Measurements from ENCODE around the gene RFC1. TPM values are rescaled to one million over a fixed set of nuclear protein-coding genes. Genes with fewer than 3 reads are reported as not detected.
"Not testable (repeated sequence)": the region's sequence is repeated elsewhere in the genome, so short reads cannot be mapped to it uniquely, and the experiment has no call there.

The RFC1 gene
- total RNA-seq, 1 experiment from 2014 or later, result 56.8 TPM

DNA sequence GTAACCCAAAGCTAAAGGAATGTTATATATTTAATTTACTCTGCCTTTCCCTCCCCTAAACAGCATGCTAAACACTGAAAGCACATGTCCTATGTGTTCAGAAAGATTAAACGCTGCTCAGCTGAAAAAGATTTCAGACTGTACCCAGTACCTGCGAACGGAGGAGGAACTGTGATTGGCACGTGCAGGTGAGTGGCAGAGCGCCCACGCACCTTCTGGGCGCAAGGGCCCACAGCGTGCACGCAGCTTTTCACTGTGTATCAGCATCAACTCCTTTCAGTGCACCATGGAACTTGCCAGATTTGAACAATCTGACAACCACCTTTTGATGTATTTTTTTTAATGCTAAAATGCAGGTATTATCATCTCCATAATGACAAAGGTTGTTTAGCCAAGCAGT is 87.7 kb downstream of the RFC1 start:
- no peak overlapping the region for H3K4ac ChIP-seq (ENCODE audit: low read depth, low read length)
- H3K27ac Mint-ChIP-seq, result no peak overlapping the region
- no peaks in the 10 kb centered on the region for H3K27me3 ChIP-seq (ENCODE audit: insufficient read depth, low read length)
- no peak overlapping the region for H3T11ph ChIP-seq (ENCODE audit: low read length)
- H3K9me3 Mint-ChIP-seq, result no peaks in the 10 kb centered on the region
- no peak overlapping the region for H2BK20ac ChIP-seq (ENCODE audit: low read depth, low read length, poor library complexity, severe bottlenecking)
- H3K4me3 Mint-ChIP-seq, result no peak overlapping the region
- TF ChIP-seq CTCF (conservative IDR thresholded peaks at IDR 0.05), result no peak
- no peak overlapping the region for H2BK12ac ChIP-seq (ENCODE audit: insufficient read length, low read depth, low read length)
- no CpG with 5 or more reads among the region's 9 CpGs for WGBS (ENCODE audit: extremely low coverage, insufficient read length, low lambda C conversion rate)
- no peaks in the 10 kb centered on the region for H3K23me2 ChIP-seq (ENCODE audit: insufficient read length, low read depth, low read length, poor library complexity, severe bottlenecking)
- no peak overlapping the region for H2AFZ ChIP-seq (ENCODE audit: low read length)
- no peak overlapping the region for H3K14ac ChIP-seq (ENCODE audit: insufficient read depth, low read length)
- H2BK120ac ChIP-seq (ENCODE audit: low read depth, low read length, poor library complexity, severe bottlenecking), result no peak overlapping the region
- H3K9ac ChIP-seq (ENCODE audit: extremely low read depth, insufficient read length, low read length), result no peak overlapping the region
- no peaks in the 10 kb centered on the region for H3K9me3 ChIP-seq (ENCODE audit: control insufficient read depth, low read depth, low read length)
- DNase-seq, result no peak
- H4K91ac ChIP-seq (ENCODE audit: insufficient read length, low read depth, low read length), result no peak overlapping the region
- H3K56ac ChIP-seq (ENCODE audit: insufficient read length, low read depth, low read length), result no peak overlapping the region
- H2AK5ac ChIP-seq (ENCODE audit: insufficient read length, low read length), result no peak overlapping the region
- no peak overlapping the region for H2BK5ac ChIP-seq (ENCODE audit: insufficient read length, low read length)
- no peak overlapping the region for H4K5ac ChIP-seq (ENCODE audit: insufficient read length, low read depth, low read length)
- no peak overlapping the region for H4K8ac ChIP-seq (replicated peaks; ENCODE audit: insufficient read length, low read depth, low read length)
- H4K20me1 ChIP-seq (ENCODE audit: control insufficient read depth, insufficient read depth, insufficient read length), result no peaks in the 10 kb centered on the region
- no peak overlapping the region for H2BK15ac ChIP-seq (ENCODE audit: low read depth, low read length)
- no peak overlapping the region for H3K27ac ChIP-seq (ENCODE audit: insufficient read length, low read depth, low read length)
- no peak overlapping the region for H3K18ac ChIP-seq (ENCODE audit: insufficient read length, low read depth, low read length)
- H3K23ac ChIP-seq (ENCODE audit: insufficient read length, low read depth, low read length), result no peak overlapping the region
- no peak overlapping the region for H3K4me2 ChIP-seq (ENCODE audit: insufficient read depth, insufficient read length, low read length)
- no peaks in the 10 kb centered on the region for H3K4me1 ChIP-seq (ENCODE audit: insufficient read depth, low read length)
- no peaks in the 10 kb centered on the region for H3K79me2 ChIP-seq (ENCODE audit: insufficient read depth, low read length)
- H3K27me3 Mint-ChIP-seq (ENCODE audit: low read depth), result no peaks in the 10 kb centered on the region
- H3K79me1 ChIP-seq (ENCODE audit: insufficient read depth, low read depth, low read length, poor library complexity, severe bottlenecking), result no peaks in the 10 kb centered on the region
- H3K36me3 Mint-ChIP-seq (ENCODE audit: insufficient read depth in 1 of 3, low read depth in 3 of 3), result peaks cover 10 to 25% (median 11%) of the 10 kb centered on the region in 3 experiments; a peak in 6 of 7 replicates
- no peaks in the 10 kb centered on the region for H3K4me1 Mint-ChIP-seq

DNA sequence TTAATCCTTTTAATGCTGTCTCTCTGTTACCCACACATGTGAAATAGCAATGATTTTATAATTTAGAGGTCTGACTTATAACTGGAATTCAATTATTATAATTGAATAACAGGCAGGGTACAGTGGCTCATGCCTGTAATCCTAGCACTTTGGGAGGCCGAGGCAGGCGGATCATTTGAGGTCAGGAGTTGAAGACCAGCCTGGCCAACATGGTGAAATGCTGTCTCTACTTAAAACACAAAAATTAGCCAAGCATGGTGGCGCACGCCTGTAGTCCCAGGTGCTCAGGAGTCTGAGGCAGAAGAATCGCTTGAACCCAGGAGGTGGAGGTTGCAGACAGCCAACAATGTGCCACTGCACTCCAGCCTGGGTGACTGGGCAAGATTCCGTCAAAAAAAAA is 88.5 kb downstream of the RFC1 start:
- not testable (repeated sequence) for H2BK20ac ChIP-seq (ENCODE audit: low read depth, low read length, poor library complexity, severe bottlenecking); H3K9me3 ChIP-seq (ENCODE audit: control insufficient read depth, low read depth, low read length); H3K9ac ChIP-seq (ENCODE audit: extremely low read depth, insufficient read length, low read length); H3K4ac ChIP-seq (ENCODE audit: low read depth, low read length); H4K5ac ChIP-seq (ENCODE audit: insufficient read length, low read depth, low read length); H3K27ac Mint-ChIP-seq; H3K4me2 ChIP-seq (ENCODE audit: insufficient read depth, insufficient read length, low read length); H3K4me1 ChIP-seq (ENCODE audit: insufficient read depth, low read length); DNase-seq; H3K23ac ChIP-seq (ENCODE audit: insufficient read length, low read depth, low read length); H3K9me3 Mint-ChIP-seq; H2BK5ac ChIP-seq (ENCODE audit: insufficient read length, low read length); H4K8ac ChIP-seq (replicated peaks; ENCODE audit: insufficient read length, low read depth, low read length); H2BK15ac ChIP-seq (ENCODE audit: low read depth, low read length); H3K79me1 ChIP-seq (ENCODE audit: insufficient read depth, low read depth, low read length, poor library complexity, severe bottlenecking); H2BK12ac ChIP-seq (ENCODE audit: insufficient read length, low read depth, low read length); H3K56ac ChIP-seq (ENCODE audit: insufficient read length, low read depth, low read length); H3T11ph ChIP-seq (ENCODE audit: low read length); H4K91ac ChIP-seq (ENCODE audit: insufficient read length, low read depth, low read length); H3K14ac ChIP-seq (ENCODE audit: insufficient read depth, low read length); H3K27me3 Mint-ChIP-seq (ENCODE audit: low read depth); H2AFZ ChIP-seq (ENCODE audit: low read length); H4K20me1 ChIP-seq (ENCODE audit: control insufficient read depth, insufficient read depth, insufficient read length); H3K4me3 Mint-ChIP-seq; H3K27me3 ChIP-seq (ENCODE audit: insufficient read depth, low read length); H3K18ac ChIP-seq (ENCODE audit: insufficient read length, low read depth, low read length); H3K79me2 ChIP-seq (ENCODE audit: insufficient read depth, low read length); H3K4me1 Mint-ChIP-seq; H3K27ac ChIP-seq (ENCODE audit: insufficient read length, low read depth, low read length); H2BK120ac ChIP-seq (ENCODE audit: low read depth, low read length, poor library complexity, severe bottlenecking); H3K23me2 ChIP-seq (ENCODE audit: insufficient read length, low read depth, low read length, poor library complexity, severe bottlenecking); H2AK5ac ChIP-seq (ENCODE audit: insufficient read length, low read length)
- H3K36me3 Mint-ChIP-seq (ENCODE audit: insufficient read depth in 1 of 3, low read depth in 3 of 3), result peaks cover 10 to 32% (median 11%) of the 10 kb centered on the region in 3 experiments; a peak in 6 of 7 replicates
- no CpG with 5 or more reads among the region's 6 CpGs for whole genome bisulfite sequencing (ENCODE audit: extremely low coverage, insufficient read length, low lambda C conversion rate)
